K562 (cell line): Measurements from ENCODE around the gene ASS1. TPM values are rescaled to one million over a fixed set of nuclear protein-coding genes. Genes with fewer than 3 reads are reported as not detected.
A peak's percentile ranks its signal among the peaks of the same experiment; 100 is the strongest.

ENCODE experiments used
- ATAC-seq: fragments of 200-7000 bp; cut with Tn5 transposase; 3 replicates; pipeline ENCODE4 v1.9.1; 2020; ENCODE audit warnings: moderate library complexity
- BruUV-seq: library from RNA; stranded (reverse); fragments of 400-500 nt; replicated peaks from 2 replicates; lab custom pipeline; 2021; lab: Mats Ljungman, UMichigan
- CTCF ChIA-PET: fragments of 300-600 bp; formaldehyde crosslinking; extraction: SDS; loops from one replicate; lab custom pipeline; 2021; ENCODE audit warnings: low intra/inter-chr PET ratio; lab: Yijun Ruan, JAX
- POLR2A ChIA-PET: fragments of 300-600, 350-650 bp; sonication (Branson Sonifier 250); formaldehyde crosslinking; extraction: SDS; loops from one replicate; lab custom pipeline; 2021; ENCODE audit warnings: antibody characterized with exemption, inconsistent platforms; lab: Yijun Ruan, JAX
- DNase-seq, 4 experiments: peaks; one replicate each; pipeline versions ENCODE4 v3.0.0 to v3.0.0-alpha.2; 2011 to 2018; ENCODE audit warnings: low spot score in 3 of 4, mixed read lengths in 3 of 4; ENCODE audit errors: extremely low read depth in 1 of 4
- FAIRE-seq: peaks from 2 replicates; lab custom pipeline; 2011; peaks lifted over from hg19 to GRCh38; lab: Jason Lieb, UNC
- H2AFZ ChIP-seq: 2 replicates; pipeline ENCODE4 v1.6.0; 2011; ENCODE audit warnings: low read depth, low read length, control low read depth, inconsistent platforms
- H3K27ac ChIP-seq: fragments of 200-600 bp; 3 replicates; pipeline ENCODE4 v1.8.0; 2011; ENCODE audit warnings: low read depth, mild to moderate bottlenecking, control low read depth, inconsistent platforms, low read length, moderate library complexity, mixed read lengths; ENCODE audit errors: extremely low read depth
- H3K27me3 ChIP-seq, 2 experiments: fragments of 300-600 bp in 1 of 2; 2 replicates in 1 of 2; 3 replicates in 1 of 2; pipeline versions ENCODE4 v1.6.0 to v1.8.0; 2011; ENCODE audit warnings: inconsistent platforms in 2 of 2, low read length in 2 of 2, mild to moderate bottlenecking in 1 of 2, mixed read lengths in 1 of 2, moderate library complexity in 1 of 2; ENCODE audit not compliant: control insufficient read depth in 2 of 2, insufficient read depth in 2 of 2
- H3K36me3 ChIP-seq: fragments of 300-600 bp; 3 replicates; pipeline ENCODE4 v1.8.0; 2011; ENCODE audit warnings: mild to moderate bottlenecking, low read length, inconsistent platforms; ENCODE audit not compliant: control insufficient read depth, insufficient read depth
- H3K4me1 ChIP-seq, 2 experiments: fragments of 200-600 bp in 1 of 2; replicated peaks in 1 of 2; 2 replicates in 1 of 2; 3 replicates in 1 of 2; pipeline versions ENCODE4 v1.5.1 to v1.8.0; 2011; ENCODE audit warnings: inconsistent platforms in 2 of 2, low read length in 2 of 2, mild to moderate bottlenecking in 1 of 2, mixed read lengths in 1 of 2, moderate library complexity in 1 of 2; ENCODE audit not compliant: control insufficient read depth in 2 of 2, insufficient read depth in 2 of 2
- H3K4me2 ChIP-seq: 2 replicates; pipeline ENCODE4 v1.6.1; 2011; ENCODE audit warnings: low read length, control low read depth, inconsistent platforms, mixed read lengths; ENCODE audit not compliant: insufficient read depth
- H3K4me3 ChIP-seq: fragments of 200-600 bp; sonication (generic), shearing (Covaris generic); 2 replicates; pipeline ENCODE4 v1.5.1; 2016; ENCODE audit warnings: control low read depth, inconsistent platforms
- H3K79me2 ChIP-seq: fragments of 200-600 bp; 3 replicates; pipeline ENCODE4 v1.8.0; 2011; ENCODE audit warnings: low read length, inconsistent platforms; ENCODE audit not compliant: control insufficient read depth, insufficient read depth
- H3K9ac ChIP-seq, 2 experiments: 2 replicates each; pipeline versions ENCODE4 v1.6.0 to v1.6.1; 2011; ENCODE audit warnings: low read depth in 2 of 2, low read length in 2 of 2, control low read depth in 1 of 2, inconsistent platforms in 1 of 2, mild to moderate bottlenecking in 1 of 2, mixed read lengths in 1 of 2; ENCODE audit not compliant: insufficient read depth in 1 of 2
- H3K9me1 ChIP-seq: one replicate; pipeline ENCODE4 v1.6.0; 2011; ENCODE audit warnings: inconsistent platforms, mild to moderate bottlenecking, low read length, moderate library complexity; ENCODE audit not compliant: control insufficient read depth, insufficient read depth
- H3K9me3 ChIP-seq: replicated peaks from 2 replicates; pipeline ENCODE4 v1.5.1; 2011; ENCODE audit warnings: low read depth, low read length, inconsistent platforms; ENCODE audit not compliant: control insufficient read depth, insufficient read depth
- H4K20me1 ChIP-seq: replicated peaks from 2 replicates; pipeline ENCODE4 v1.6.1; 2011; ENCODE audit warnings: low read length, inconsistent platforms, mixed read lengths; ENCODE audit not compliant: control insufficient read depth, insufficient read depth
- BRD4 ChIP-seq: fragments of 200-600 bp; sonication (generic); IDR thresholded peaks from 2 replicates; pipeline ENCODE4 v1.6.1; 2017; ENCODE audit warnings: inconsistent platforms
- CBX3 ChIP-seq, 2 experiments: IDR thresholded peaks; 1 replicate in 1 of 2; 2 replicates in 1 of 2; pipeline ENCODE4 v1.6.1; 2012; ENCODE audit warnings: inconsistent platforms in 2 of 2, low read length in 2 of 2, borderline replicate concordance in 1 of 2, control low read depth in 1 of 2
- COPS2 ChIP-seq: fragments of 450-650 bp; conservative IDR thresholded peaks from 2 replicates; pipeline ENCODE4 v1.6.1; 2016; ENCODE audit warnings: mild to moderate bottlenecking, moderate library complexity
- FOXJ3 ChIP-seq: sonication (generic); formaldehyde crosslinking; IDR thresholded peaks from 2 replicates; pipeline ENCODE4 v1.4.0; 2020; ENCODE audit warnings: mild to moderate bottlenecking, missing genetic modification reagents
- HIVEP1 ChIP-seq: fragments of 250-450 bp; sonication (Bioruptor Pico); IDR thresholded peaks from 2 replicates; pipeline ENCODE4 v1.4.0; 2020; ENCODE audit warnings: mild to moderate bottlenecking
- MECOM ChIP-seq: fragments of 250-450 bp; sonication (Bioruptor Pico); IDR thresholded peaks from 2 replicates; pipeline ENCODE4 v1.8.0; 2022; ENCODE audit warnings: inconsistent platforms
- RBFOX2 ChIP-seq: fragments of 200-400 bp; formaldehyde crosslinking; IDR thresholded peaks from 2 replicates; pipeline ENCODE4 v1.6.1; 2017; ENCODE audit warnings: low read depth, mild to moderate bottlenecking, low read length, moderate library complexity
- RFX1 ChIP-seq: fragments of 450-650 bp; IDR thresholded peaks from 2 replicates; pipeline ENCODE4 v1.6.1; 2016; ENCODE audit warnings: mild to moderate bottlenecking, moderate library complexity
- SAFB2 ChIP-seq: fragments of 200-400 bp; formaldehyde crosslinking; IDR thresholded peaks from 2 replicates; pipeline ENCODE4 v1.6.1; 2018; ENCODE audit warnings: borderline replicate concordance, low read length, low read depth, moderate library complexity; ENCODE audit not compliant: severe bottlenecking
- SP1 ChIP-seq: sonication (generic); formaldehyde crosslinking; IDR thresholded peaks from 2 replicates; pipeline ENCODE4 v1.8.1; 2022; ENCODE audit warnings: mild to moderate bottlenecking, missing genetic modification reagents
- SPI1 ChIP-seq: IDR thresholded peaks from 2 replicates; pipeline ENCODE4 v1.6.1; 2011; ENCODE audit warnings: low read depth, low read length, control low read depth, borderline replicate concordance
- TAF15 ChIP-seq: fragments of 200-400 bp; formaldehyde crosslinking; IDR thresholded peaks from 2 replicates; pipeline ENCODE4 v1.6.1; 2017; ENCODE audit warnings: mild to moderate bottlenecking, low read depth, low read length, moderate library complexity
- ZNF589 ChIP-seq: fragments of 200-800 bp; sonication (Bioruptor generic); IDR thresholded peaks from 2 replicates; pipeline ENCODE4 v1.6.1; 2016; ENCODE audit warnings: low read depth, missing genetic modification characterization, missing compliant biosample characterization
- WGBS: fragments of 100-300 bp; shearing (Covaris generic); methylation state at CpG from one replicate; pipeline ENCODE4 v1.1.6; 2016; ENCODE audit warnings: low coverage, mixed read lengths; ENCODE audit not compliant: insufficient coverage; ENCODE audit errors: missing lambda C conversion rate; 5-methylcytosine and 5-hydroxymethylcytosine counted together
- in situ Hi-C: fragments of 300-500 bp; cut with MboI; formaldehyde crosslinking; loops from 4 replicates; pipeline ENCODE4 v1.15.0; 2018; ENCODE audit warnings: inconsistent platforms, mixed read lengths
- intact Hi-C: fragments of 100-400 bp; cut with micrococcal nuclease; formaldehyde crosslinking; loops from 2 replicates; pipeline ENCODE4 v1.14.2; 2022
- polyA plus RNA-seq, 8 experiments: library from polyadenylated mRNA; depleted of rRNA in 4 of 8; stranded (reverse) in 5 of 8; unstranded in 3 of 8; fragments of >200 nt; fragmentation: Nextera tagmentation in 2 of 8; fragmentation: Illumina TruSeq in 1 of 8; extraction: Ambion mirVana in 2 of 8; extraction: Trizol in 1 of 8; gene quantifications; 2 replicates each; pipeline versions ENCODE4 v1.2.1 to v1.2.3, GENCODE V29; 2011 to 2014; ENCODE audit warnings: inconsistent platforms in 1 of 8, missing spikeins in 1 of 8
- total RNA-seq, 7 experiments: library from RNA; depleted of rRNA in 6 of 7; stranded (reverse); fragments of >200 nt in 6 of 7; fragmentation: Illumina TruSeq in 2 of 7; extraction: Trizol in 2 of 7; gene quantifications; 2 replicates each; pipeline versions ENCODE4 v1.2.1 to v1.2.3, GENCODE V29; 2011 to 2021; ENCODE audit warnings: low replicate concordance in 1 of 7
- TF ChIP-seq, protein P1 (sequence below): fragments of 200-800 bp; sonication (Bioruptor generic); IDR thresholded peaks from 2 replicates; pipeline ENCODE4 v1.6.1; 2017; ENCODE audit warnings: missing genetic modification characterization, missing compliant biosample characterization
- TF ChIP-seq, protein P2 (sequence below), 2 experiments: IDR thresholded peaks in 1 of 2; conservative IDR thresholded peaks in 1 of 2; 2 replicates each; pipeline ENCODE4 v1.6.1; 2016; ENCODE audit warnings: low read depth in 2 of 2, mild to moderate bottlenecking in 1 of 2, missing compliant biosample characterization in 1 of 2, missing genetic modification characterization in 1 of 2, moderate library complexity in 1 of 2

Gene ASS1
- total and polyA plus RNA-seq, 9 of the 15 experiments (the other 6 are each of a cell fraction or from before 2014, with no cell fraction given) = 1.5 to 5.7 (median 3.7) TPM

DNA sequence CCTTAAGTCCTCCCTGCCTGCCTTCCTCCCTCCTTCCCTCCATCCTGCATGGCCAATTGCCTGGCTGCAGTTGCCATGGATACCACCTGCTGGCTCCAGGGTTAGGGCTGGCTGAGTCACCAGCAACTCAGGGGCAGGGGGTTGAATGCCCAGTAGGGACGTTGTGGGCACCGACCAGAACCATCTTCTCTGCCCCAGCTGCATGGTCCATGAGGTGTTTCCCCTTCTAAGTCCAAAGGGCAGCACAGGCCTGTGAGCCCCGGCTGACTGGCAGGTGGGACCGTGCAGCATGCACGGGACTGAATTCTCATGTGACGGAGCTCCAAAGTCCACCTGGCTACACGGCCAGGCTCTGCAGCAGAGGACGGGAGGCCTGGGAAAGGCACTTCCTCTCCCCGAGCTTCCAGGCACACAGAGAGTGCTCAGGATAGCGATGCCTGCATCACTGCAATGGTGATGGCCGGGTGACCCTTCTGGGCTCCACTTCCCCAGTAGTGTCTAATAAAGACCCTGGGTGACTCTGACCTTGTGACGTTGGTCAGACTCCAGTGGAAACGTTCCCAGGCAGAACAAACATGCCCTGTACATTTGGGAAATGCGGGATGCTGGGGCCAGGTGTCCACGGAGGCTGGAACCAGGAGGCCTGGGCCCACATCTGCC lies 5.7 kb downstream of the ASS1 start:
- BruUV-seq = no TSS peak
- Histone ChIP-seq H3K79me2 (no peaks in the 10 kb centered on the region), H3K9me1 (no peaks in the 10 kb centered on the region), H3K4me1 (peaks cover 31 to 44% of the 10 kb centered on the region in 2 experiments), H2AFZ (no peak overlapping the region), H3K9ac (no peak overlapping the region; a peak in 1 of 4 replicates), H3K9me3 (no peaks in the 10 kb centered on the region)
- intact Hi-C loops (no loop called here), in situ Hi-C loops (loop anchor here (5.0 to 10.0 kb wide), 2 partner anchors 237 to 414 kb away; no protein-coding TSS in a partner anchor)
- FAIRE-seq (no peak), ATAC-seq (no peak)
- POLR2A ChIA-PET = interaction anchor here (1.5 kb wide), 1 partner anchor 243 kb away, joined by 3 read pairs; the partner anchor contains the start of gene EXOSC2
- WGBS = 30% methylated on average over 15 of the region's 15 CpGs
- CTCF ChIA-PET = no interaction called here
- TF ChIP-seq HIVEP1 (no peak), SPI1 (peak; percentile 49; the same call in 1 of the 2 replicates), SP1 (CRISPR knock-in tag) (no peak), ZNF589 (CRISPR knock-in tag) (no peak), TAF15 (no peak), MECOM (CRISPR knock-in tag) (no peak), CBX3 (IDR thresholded peaks at IDR 0.05; ENCODE audit: borderline replicate concordance in 1 of 2, low read length in 2 of 2) (no peak), RFX1 (peak; percentile 82), BRD4 (no peak), RBFOX2 (0 out of 2 replicates have a peak, but pooled peaks have one; percentile 2), SAFB2 (no peak), FOXJ3 (CRISPR knock-in tag) (no peak), COPS2 (no peak)
- TF ChIP-seq, protein P1, sequence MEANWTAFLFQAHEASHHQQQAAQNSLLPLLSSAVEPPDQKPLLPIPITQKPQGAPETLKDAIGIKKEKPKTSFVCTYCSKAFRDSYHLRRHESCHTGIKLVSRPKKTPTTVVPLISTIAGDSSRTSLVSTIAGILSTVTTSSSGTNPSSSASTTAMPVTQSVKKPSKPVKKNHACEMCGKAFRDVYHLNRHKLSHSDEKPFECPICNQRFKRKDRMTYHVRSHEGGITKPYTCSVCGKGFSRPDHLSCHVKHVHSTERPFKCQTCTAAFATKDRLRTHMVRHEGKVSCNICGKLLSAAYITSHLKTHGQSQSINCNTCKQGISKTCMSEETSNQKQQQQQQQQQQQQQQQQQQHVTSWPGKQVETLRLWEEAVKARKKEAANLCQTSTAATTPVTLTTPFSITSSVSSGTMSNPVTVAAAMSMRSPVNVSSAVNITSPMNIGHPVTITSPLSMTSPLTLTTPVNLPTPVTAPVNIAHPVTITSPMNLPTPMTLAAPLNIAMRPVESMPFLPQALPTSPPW (CRISPR knock-in tag) = no peak
- TF ChIP-seq, protein P2, sequence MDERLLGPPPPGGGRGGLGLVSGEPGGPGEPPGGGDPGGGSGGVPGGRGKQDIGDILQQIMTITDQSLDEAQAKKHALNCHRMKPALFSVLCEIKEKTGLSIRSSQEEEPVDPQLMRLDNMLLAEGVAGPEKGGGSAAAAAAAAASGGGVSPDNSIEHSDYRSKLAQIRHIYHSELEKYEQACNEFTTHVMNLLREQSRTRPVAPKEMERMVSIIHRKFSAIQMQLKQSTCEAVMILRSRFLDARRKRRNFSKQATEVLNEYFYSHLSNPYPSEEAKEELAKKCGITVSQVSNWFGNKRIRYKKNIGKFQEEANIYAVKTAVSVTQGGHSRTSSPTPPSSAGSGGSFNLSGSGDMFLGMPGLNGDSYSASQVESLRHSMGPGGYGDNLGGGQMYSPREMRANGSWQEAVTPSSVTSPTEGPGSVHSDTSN (CRISPR knock-in tag; IDR thresholded peaks at IDR 0.05; ENCODE audit: low read depth) = no peak
- TF ChIP-seq, protein P2 (tag; conservative IDR thresholded peaks at IDR 0.05; ENCODE audit: low read depth) = no peak
- TF ChIP-seq, all 486 proteins: peak for 3
- no peaks in the 10 kb centered on the region; a peak in 1 of 5 replicates for H3K27me3 ChIP-seq
- DNase-seq = no peak
- no peaks in the 10 kb centered on the region for H3K36me3 ChIP-seq
- no peak overlapping the region for H3K4me2 ChIP-seq
- H3K27ac ChIP-seq = no peak overlapping the region
- no peaks in the 10 kb centered on the region for H4K20me1 ChIP-seq
- H3K4me3 ChIP-seq = no peak overlapping the region
